ENCODE measurements around the gene AKAP7.

DNA sequence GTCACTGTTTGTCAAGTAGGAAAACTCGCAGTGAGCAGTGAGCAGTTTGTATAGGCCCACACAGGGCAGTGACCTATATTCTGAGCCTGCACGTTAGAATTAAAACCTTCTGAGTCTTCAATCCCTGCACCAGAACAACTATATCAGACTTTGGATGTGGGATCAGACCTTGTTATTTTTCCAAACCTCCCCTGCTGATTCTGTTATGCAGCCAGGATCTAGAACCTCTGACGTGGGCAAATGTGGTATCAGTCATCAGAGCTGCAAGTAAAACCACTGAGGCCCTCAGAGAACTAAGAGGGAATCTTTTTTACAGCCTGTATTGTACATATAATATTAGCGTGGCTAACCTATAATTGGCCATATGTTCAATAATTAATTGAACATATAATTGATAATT lies 32.0 kb upstream of the AKAP7 start:
- TF ChIP-seq, protein P1, sequence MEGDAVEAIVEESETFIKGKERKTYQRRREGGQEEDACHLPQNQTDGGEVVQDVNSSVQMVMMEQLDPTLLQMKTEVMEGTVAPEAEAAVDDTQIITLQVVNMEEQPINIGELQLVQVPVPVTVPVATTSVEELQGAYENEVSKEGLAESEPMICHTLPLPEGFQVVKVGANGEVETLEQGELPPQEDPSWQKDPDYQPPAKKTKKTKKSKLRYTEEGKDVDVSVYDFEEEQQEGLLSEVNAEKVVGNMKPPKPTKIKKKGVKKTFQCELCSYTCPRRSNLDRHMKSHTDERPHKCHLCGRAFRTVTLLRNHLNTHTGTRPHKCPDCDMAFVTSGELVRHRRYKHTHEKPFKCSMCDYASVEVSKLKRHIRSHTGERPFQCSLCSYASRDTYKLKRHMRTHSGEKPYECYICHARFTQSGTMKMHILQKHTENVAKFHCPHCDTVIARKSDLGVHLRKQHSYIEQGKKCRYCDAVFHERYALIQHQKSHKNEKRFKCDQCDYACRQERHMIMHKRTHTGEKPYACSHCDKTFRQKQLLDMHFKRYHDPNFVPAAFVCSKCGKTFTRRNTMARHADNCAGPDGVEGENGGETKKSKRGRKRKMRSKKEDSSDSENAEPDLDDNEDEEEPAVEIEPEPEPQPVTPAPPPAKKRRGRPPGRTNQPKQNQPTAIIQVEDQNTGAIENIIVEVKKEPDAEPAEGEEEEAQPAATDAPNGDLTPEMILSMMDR (IDR thresholded peaks at IDR 0.05): no peak
- no peak for TF ChIP-seq EZH2 (IDR thresholded peaks at IDR 0.05; ENCODE audit: borderline replicate concordance, insufficient read depth, low read depth, low read length, poor library complexity, severe bottlenecking)

Data from B cell (primary cell).